OCI-LY1 (cell line): Measurements from ENCODE around the gene CDKN3.

Experiments used
- H2AFZ ChIP-seq: fragments of 200-600 bp; sonication (generic), shearing (Covaris generic); 2 replicates; pipeline ENCODE4 v1.6.0; 2014; ENCODE audit warnings: antibody characterized with exemption, mild to moderate bottlenecking, low read length
- H3F3A ChIP-seq: fragments of 200-600 bp; sonication (generic), shearing (Covaris generic); 2 replicates; pipeline ENCODE4 v1.6.0; 2014; ENCODE audit warnings: mild to moderate bottlenecking, antibody characterized with exemption, low read length, moderate library complexity; ENCODE audit not compliant: insufficient read depth
- H3K27ac ChIP-seq: fragments of 200-600 bp; sonication (generic); 2 replicates; pipeline ENCODE4 v1.5.1; 2014; ENCODE audit warnings: low read length, mixed run types, mild to moderate bottlenecking, low read depth; ENCODE audit not compliant: poor library complexity, severe bottlenecking
- H3K27me3 ChIP-seq: fragments of 200-600 bp; sonication (generic); 2 replicates; pipeline ENCODE4 v1.6.0; 2014; ENCODE audit warnings: antibody characterized with exemption, mild to moderate bottlenecking, low read length, moderate library complexity; ENCODE audit not compliant: insufficient read depth
- H3K36me3 ChIP-seq: fragments of 200-600 bp; sonication (generic); 2 replicates; pipeline ENCODE4 v1.6.1; 2014; ENCODE audit warnings: mild to moderate bottlenecking, antibody characterized with exemption, low read length, moderate library complexity, mixed read lengths; ENCODE audit not compliant: insufficient read depth
- H3K4me1 ChIP-seq: fragments of 200-600 bp; sonication (generic); 2 replicates; pipeline ENCODE4 v1.5.1; 2014; ENCODE audit warnings: mild to moderate bottlenecking, low read length, moderate library complexity; ENCODE audit not compliant: insufficient read depth, severe bottlenecking
- H3K4me2 ChIP-seq: fragments of 200-600 bp; sonication (generic), shearing (Covaris generic); 2 replicates; pipeline ENCODE4 v1.6.1; 2014; ENCODE audit warnings: low read length
- H3K4me3 ChIP-seq: fragments of 200-600 bp; sonication (generic); 2 replicates; pipeline ENCODE4 v1.5.1; 2014; ENCODE audit warnings: low read length, low read depth, mild to moderate bottlenecking, mixed read lengths; ENCODE audit not compliant: poor library complexity, severe bottlenecking
- H3K79me2 ChIP-seq: fragments of 200-600 bp; shearing (Covaris generic); 2 replicates; pipeline ENCODE4 v1.6.1; 2016; ENCODE audit warnings: mixed run types, low read length, mixed read lengths; ENCODE audit not compliant: insufficient read depth
- H3K9ac ChIP-seq: fragments of 200-600 bp; sonication (generic), shearing (Covaris generic); 2 replicates; pipeline ENCODE4 v1.6.1; 2014; ENCODE audit warnings: mild to moderate bottlenecking, low read length, mixed read lengths
- H3K9me2 ChIP-seq: fragments of 200-600 bp; sonication (generic), shearing (Covaris generic); 2 replicates; pipeline ENCODE4 v1.6.1; 2014; ENCODE audit warnings: low read depth, mild to moderate bottlenecking, low read length, mixed read lengths
- H3K9me3 ChIP-seq: fragments of 200-600 bp; shearing (Covaris generic); 2 replicates; pipeline ENCODE4 v1.6.1; 2014; ENCODE audit warnings: low read length, mixed read lengths
- H4K20me1 ChIP-seq: fragments of 200-600 bp; sonication (generic), shearing (Covaris generic); 2 replicates; pipeline ENCODE4 v1.6.0; 2016; ENCODE audit warnings: mild to moderate bottlenecking, low read length; ENCODE audit not compliant: insufficient read depth
- CTCF ChIP-seq: fragments of 200-600 bp; sonication (generic), shearing (Covaris generic); IDR thresholded peaks from 2 replicates; pipeline ENCODE4 v1.5.1; 2017; ENCODE audit warnings: mild to moderate bottlenecking, antibody characterized with exemption, low read length, moderate library complexity, mixed read lengths
- EZH2 ChIP-seq: fragments of 200-600 bp; sonication (generic), shearing (Covaris generic); IDR thresholded peaks from 2 replicates; pipeline ENCODE4 v1.8.0; 2017; ENCODE audit warnings: borderline replicate concordance, mixed run types, mild to moderate bottlenecking, antibody characterized with exemption, low read length, moderate library complexity, mixed read lengths

CDKN3 gene

DNA sequence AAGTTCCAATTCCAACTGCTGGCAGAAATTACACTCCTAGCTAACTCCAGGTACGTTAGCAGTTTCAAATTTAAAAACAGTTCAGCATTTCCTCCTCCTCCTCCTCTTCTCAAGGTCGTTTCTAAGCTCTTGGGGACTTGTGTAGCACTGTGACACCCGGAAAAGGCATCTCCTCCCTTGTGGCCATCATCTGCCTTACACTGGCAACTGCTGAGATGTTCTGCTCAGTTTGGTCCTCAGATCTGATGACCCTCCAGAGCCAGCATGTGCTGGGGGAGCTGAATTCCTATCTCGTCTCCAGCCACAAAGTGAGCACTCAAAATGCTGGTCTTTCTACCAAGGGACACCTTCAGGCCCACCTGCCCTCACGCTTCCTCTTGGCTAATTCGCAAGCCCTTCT is 43.5 kb upstream of the CDKN3 start:
- Histone ChIP-seq H3K79me2 (no peaks in the 10 kb centered on the region), H3K27ac (no peak overlapping the region)
- no peak for TF ChIP-seq EZH2
- no peak for TF ChIP-seq CTCF

DNA sequence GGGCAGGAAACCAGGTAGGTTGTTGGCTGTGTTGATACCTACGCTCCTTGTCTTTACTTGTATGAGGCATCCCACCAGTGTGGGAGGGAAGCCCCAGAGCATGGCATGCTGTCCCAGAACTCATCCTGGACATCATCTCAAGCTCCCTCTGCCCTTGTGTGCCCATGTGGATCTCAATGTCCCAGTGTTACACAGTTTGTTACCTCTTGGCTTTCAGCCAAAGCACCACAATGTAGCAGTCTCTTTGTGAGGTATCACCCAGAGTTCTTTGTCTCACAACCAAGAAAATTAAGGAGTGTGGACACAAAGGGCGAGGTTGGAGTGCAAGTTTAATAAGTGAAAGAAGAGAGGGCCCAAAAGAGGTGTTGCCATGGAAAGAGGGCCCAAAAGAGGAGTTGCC is 43.1 kb upstream of the CDKN3 start:
- no peaks in the 10 kb centered on the region for H3F3A ChIP-seq
- H3K27me3 ChIP-seq: no peaks in the 10 kb centered on the region
- H3K27ac ChIP-seq: no peak overlapping the region
- no peak overlapping the region for H3K4me2 ChIP-seq
- H4K20me1 ChIP-seq: no peaks in the 10 kb centered on the region
- peaks cover 12% of the 10 kb centered on the region for H3K9me3 ChIP-seq
- no peaks in the 10 kb centered on the region for H3K36me3 ChIP-seq
- no peaks in the 10 kb centered on the region for H3K4me1 ChIP-seq
- H3K79me2 ChIP-seq: no peaks in the 10 kb centered on the region
- TF ChIP-seq CTCF: no peak
- no peak for TF ChIP-seq EZH2
- H3K9ac ChIP-seq: no peak overlapping the region
- no peak overlapping the region for H3K4me3 ChIP-seq
- no peak overlapping the region for H2AFZ ChIP-seq
- H3K9me2 ChIP-seq: no peaks in the 10 kb centered on the region

More for the DNA sequence above, 43.5 kb upstream of the CDKN3 start:
- H3K4me1 ChIP-seq: no peaks in the 10 kb centered on the region
- H3K36me3 ChIP-seq: no peaks in the 10 kb centered on the region
- H3K4me2 ChIP-seq: no peak overlapping the region
- H3K9ac ChIP-seq: no peak overlapping the region
- H3K9me3 ChIP-seq: peaks cover 12% of the 10 kb centered on the region
- no peaks in the 10 kb centered on the region for H3K27me3 ChIP-seq
- no peaks in the 10 kb centered on the region for H4K20me1 ChIP-seq
- H3F3A ChIP-seq: no peaks in the 10 kb centered on the region
- no peaks in the 10 kb centered on the region for H3K9me2 ChIP-seq
- no peak overlapping the region for H3K4me3 ChIP-seq
- H2AFZ ChIP-seq: no peak overlapping the region

DNA sequence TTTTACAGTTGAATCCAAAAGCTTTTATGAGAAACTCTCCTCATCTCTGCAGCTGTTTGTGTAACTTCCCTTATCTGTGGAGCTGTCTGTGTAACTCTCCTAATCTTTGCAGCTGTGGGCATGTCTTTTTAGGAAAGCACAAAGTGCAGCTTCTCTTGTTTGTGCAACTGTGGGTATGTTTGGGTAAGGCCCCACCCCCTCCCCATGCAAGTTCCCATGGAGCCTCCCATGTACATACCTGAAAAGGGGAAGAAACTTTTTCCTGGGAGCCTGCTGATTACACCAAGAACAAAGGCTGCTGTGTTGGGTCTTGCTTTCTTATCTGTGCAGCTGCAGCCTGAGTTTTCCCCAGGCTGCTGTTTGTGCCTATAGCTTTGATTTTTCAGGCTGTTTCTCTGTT is 42.7 kb upstream of the CDKN3 start:
- TF ChIP-seq CTCF (no peak), EZH2 (no peak)

More for the DNA sequence above, 42.7 kb upstream of the CDKN3 start:
- Histone ChIP-seq H3F3A (no peaks in the 10 kb centered on the region), H3K79me2 (no peaks in the 10 kb centered on the region), H3K4me2 (no peak overlapping the region), H3K27ac (no peak overlapping the region), H2AFZ (no peak overlapping the region), H3K4me1 (no peaks in the 10 kb centered on the region), H4K20me1 (no peaks in the 10 kb centered on the region), H3K9ac (no peak overlapping the region), H3K4me3 (no peak overlapping the region), H3K9me2 (no peaks in the 10 kb centered on the region), H3K9me3 (peaks cover 12% of the 10 kb centered on the region), H3K27me3 (no peaks in the 10 kb centered on the region), H3K36me3 (no peaks in the 10 kb centered on the region)
